Central memory CD8-positive, alpha-beta T cell (primary cell): ENCODE measurements around the gene PLA2G12A.
A peak's percentile ranks its signal among the peaks of the same experiment; 100 is the strongest.

Experiments used
- ATAC-seq: fragments of 150-1000 bp; cut with Tn5 transposase; replicated peaks from 2 replicates; pipeline ENCODE4 v1.10.0; 2022; ENCODE audit warnings: mild to moderate bottlenecking, moderate FRiP score, moderate number of reproducible peaks; ENCODE audit not compliant: poor library complexity, severe bottlenecking; ENCODE audit errors: extremely low read depth
- DNase-seq, 2 donors: peaks; one replicate each; pipeline ENCODE4 v3.0.0; 2021; ENCODE audit warnings: low spot score in 2 of 2
- H3K27ac Mint-ChIP-seq: one replicate; pipeline ENCODE4 v1.8.0; 2022; ENCODE audit warnings: low read depth, mild to moderate bottlenecking, moderate library complexity, mixed read lengths
- H3K27me3 Mint-ChIP-seq: one replicate; pipeline ENCODE4 v1.8.0; 2022; ENCODE audit warnings: mixed read lengths
- H3K36me3 Mint-ChIP-seq: one replicate; pipeline ENCODE4 v1.8.0; 2022; ENCODE audit warnings: mild to moderate bottlenecking, moderate library complexity, mixed read lengths; ENCODE audit not compliant: insufficient read depth
- H3K4me1 Mint-ChIP-seq: one replicate; pipeline ENCODE4 v1.8.0; 2022; ENCODE audit warnings: mixed read lengths
- H3K4me3 Mint-ChIP-seq: one replicate; pipeline ENCODE4 v1.8.0; 2022; ENCODE audit warnings: mild to moderate bottlenecking, moderate library complexity, mixed read lengths
- H3K9me3 Mint-ChIP-seq: one replicate; pipeline ENCODE4 v1.8.0; 2022; ENCODE audit warnings: mixed read lengths

Gene PLA2G12A

GRCh38 chr4:109729718-109730618, at the start of gene PLA2G12A:
PLA2G12A (minus strand) TSS chr4:109730070; CDS start chr4:109729809, 261 bp downstream.
- peaks cover 5% of the 10 kb centered on the region for H3K36me3 Mint-ChIP-seq
- H3K27ac Mint-ChIP-seq, result peak within 1 kb of the TSS; percentile 72
- H3K9me3 Mint-ChIP-seq, result no peaks in the 10 kb centered on the region

GRCh38 chr4:109764789-109765402, 35.0 kb upstream of the PLA2G12A start:
- Mint-ChIP-seq H3K4me1 (no peaks in the 10 kb centered on the region), H3K36me3 (no peaks in the 10 kb centered on the region), H3K27ac (no peak overlapping the region), H3K9me3 (no peaks in the 10 kb centered on the region), H3K4me3 (no peak overlapping the region), H3K27me3 (peaks cover 51% of the 10 kb centered on the region)
- ATAC-seq (no peak), DNase-seq (no peak)

More at GRCh38 chr4:109729718-109730618, at the start of gene PLA2G12A:
- Mint-ChIP-seq H3K4me1 (peaks cover 6% of the 10 kb centered on the region), H3K4me3 (peak within 1 kb of the TSS; percentile 80), H3K27me3 (no peaks in the 10 kb centered on the region)
- ATAC-seq (peak; percentile 84), DNase-seq (peak; percentile 65 to 73)

- H3K27ac Mint-ChIP-seq, result no peak overlapping the region
- H3K9me3 Mint-ChIP-seq, result no peaks in the 10 kb centered on the region
- no peak overlapping the region for H3K4me3 Mint-ChIP-seq
- H3K27me3 Mint-ChIP-seq, result peaks cover 46% of the 10 kb centered on the region
- DNase-seq (no peak), ATAC-seq (no peak)
- H3K4me1 Mint-ChIP-seq, result no peaks in the 10 kb centered on the region
- H3K36me3 Mint-ChIP-seq, result no peaks in the 10 kb centered on the region
These were observed 34.5 kb upstream of the PLA2G12A start for GRCh38 chr4:109764376-109764775.

GRCh38 chr4:109760682-109761081, 30.8 kb upstream of the PLA2G12A start:
- Mint-ChIP-seq H3K9me3 (no peaks in the 10 kb centered on the region), H3K4me1 (no peaks in the 10 kb centered on the region), H3K27ac (no peak overlapping the region), H3K36me3 (no peaks in the 10 kb centered on the region), H3K27me3 (peaks cover 33% of the 10 kb centered on the region), H3K4me3 (no peak overlapping the region)
- ATAC-seq (no peak), DNase-seq (no peak)

DNA sequence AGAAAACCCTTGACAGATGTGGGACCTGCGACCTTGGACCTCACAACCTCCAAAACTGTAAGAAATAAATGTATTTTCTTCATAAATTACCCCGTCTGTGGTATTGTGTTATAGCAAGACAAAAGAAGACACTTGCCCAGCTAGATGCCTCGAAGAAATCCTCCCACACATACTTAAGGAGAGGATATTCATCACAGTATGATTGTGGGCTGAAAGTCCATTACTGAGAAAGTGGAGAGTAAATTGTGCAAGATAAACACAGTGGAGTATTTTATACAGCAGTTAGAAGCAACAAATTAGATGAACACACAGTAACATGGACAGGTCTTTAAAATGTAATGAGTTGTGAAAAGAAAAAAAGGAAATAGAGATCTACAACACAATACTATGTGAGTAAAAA, 25.8 kb upstream of the PLA2G12A start:
- Mint-ChIP-seq H3K9me3 (no peaks in the 10 kb centered on the region), H3K36me3 (no peaks in the 10 kb centered on the region), H3K27me3 (no peaks in the 10 kb centered on the region), H3K27ac (no peak overlapping the region), H3K4me3 (no peak overlapping the region), H3K4me1 (no peaks in the 10 kb centered on the region)
- DNase-seq (no peak), ATAC-seq (no peak)

DNA sequence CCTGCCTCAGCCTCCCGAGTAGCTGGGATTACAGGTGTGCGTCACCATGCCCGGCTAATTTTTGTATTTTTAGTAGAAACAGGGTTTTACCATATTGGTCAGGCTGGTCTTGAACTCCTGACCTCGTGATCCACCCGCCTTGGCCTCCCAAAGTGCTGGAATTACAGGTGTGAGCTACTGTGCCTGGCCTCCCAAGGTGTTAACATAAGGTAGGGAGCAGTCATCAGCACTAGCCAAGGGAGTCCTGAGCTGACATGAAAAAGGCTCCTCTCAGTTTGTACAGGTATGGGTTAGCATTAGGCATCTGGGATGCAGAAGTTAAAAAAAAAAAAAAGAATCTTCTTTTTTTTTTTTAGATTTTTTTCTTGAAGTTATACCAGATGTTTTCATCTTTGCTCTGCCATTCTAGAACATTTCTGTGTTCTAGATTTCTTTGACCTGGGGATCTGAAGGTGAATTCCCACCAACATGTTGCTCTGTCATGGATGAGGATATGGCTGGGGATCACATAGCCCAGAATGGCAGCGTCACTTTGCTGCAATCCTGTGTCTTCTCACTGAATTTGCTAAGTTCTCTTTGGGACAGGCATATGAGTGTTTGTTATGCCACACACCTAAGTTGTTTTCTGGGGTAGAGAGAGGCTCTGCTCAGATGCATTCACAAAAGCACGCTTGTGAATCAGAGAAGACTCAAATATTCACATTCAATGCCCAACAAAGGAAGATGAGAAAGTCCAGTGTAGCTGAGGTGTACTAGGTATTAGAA, 24.4 kb upstream of the PLA2G12A start:
- Mint-ChIP-seq H3K9me3 (no peaks in the 10 kb centered on the region), H3K36me3 (no peaks in the 10 kb centered on the region), H3K27ac (no peak overlapping the region), H3K27me3 (no peaks in the 10 kb centered on the region), H3K4me3 (no peak overlapping the region), H3K4me1 (no peaks in the 10 kb centered on the region)
- DNase-seq, result no peak
- peak; percentile 43 for ATAC-seq

GRCh38 chr4:109752525-109752924, 22.7 kb upstream of the PLA2G12A start:
- no peak for ATAC-seq
- Mint-ChIP-seq H3K27me3 (no peaks in the 10 kb centered on the region), H3K9me3 (no peaks in the 10 kb centered on the region), H3K36me3 (no peaks in the 10 kb centered on the region), H3K4me1 (no peaks in the 10 kb centered on the region), H3K4me3 (no peak overlapping the region), H3K27ac (no peak overlapping the region)
- no peak for DNase-seq

- Mint-ChIP-seq H3K4me1 (no peaks in the 10 kb centered on the region), H3K4me3 (no peak overlapping the region), H3K27me3 (no peaks in the 10 kb centered on the region), H3K27ac (no peak overlapping the region), H3K36me3 (no peaks in the 10 kb centered on the region), H3K9me3 (no peaks in the 10 kb centered on the region)
- ATAC-seq, result no peak
- no peak for DNase-seq
These were observed 22.0 kb upstream of the PLA2G12A start for GRCh38 chr4:109751852-109752251.

DNA sequence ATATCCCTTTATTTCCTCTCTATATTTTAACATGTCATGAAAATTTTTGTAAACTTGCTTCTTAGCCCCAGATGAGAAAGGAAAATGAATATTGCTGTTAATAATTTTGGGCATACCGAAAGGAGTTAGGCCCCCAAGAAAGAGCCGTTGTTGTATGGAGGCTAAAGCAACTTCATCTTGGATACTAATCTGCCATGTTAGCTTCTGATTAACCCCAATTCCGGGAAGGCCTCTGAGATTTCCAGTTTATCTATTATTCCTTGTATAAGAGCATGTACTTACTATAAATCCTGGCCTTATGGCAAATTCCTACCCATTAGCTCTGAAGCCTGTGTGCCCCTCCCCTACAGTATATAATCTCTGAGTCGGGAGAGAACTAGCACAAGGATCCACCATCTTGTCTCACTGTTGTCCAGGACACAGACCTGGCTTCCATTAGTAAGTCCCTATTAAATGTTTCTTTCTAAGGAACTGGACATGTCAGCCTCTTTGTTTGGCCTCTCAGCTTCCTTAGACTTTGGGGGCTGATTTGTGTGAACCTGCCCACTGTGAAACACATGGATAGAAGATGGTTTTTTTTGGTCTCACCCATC, 20.9 kb upstream of the PLA2G12A start:
- ATAC-seq, result no peak
- Mint-ChIP-seq H3K4me3 (no peak overlapping the region), H3K9me3 (no peaks in the 10 kb centered on the region), H3K27ac (no peak overlapping the region), H3K27me3 (no peaks in the 10 kb centered on the region), H3K4me1 (no peaks in the 10 kb centered on the region), H3K36me3 (no peaks in the 10 kb centered on the region)
- DNase-seq, result no peak

DNA sequence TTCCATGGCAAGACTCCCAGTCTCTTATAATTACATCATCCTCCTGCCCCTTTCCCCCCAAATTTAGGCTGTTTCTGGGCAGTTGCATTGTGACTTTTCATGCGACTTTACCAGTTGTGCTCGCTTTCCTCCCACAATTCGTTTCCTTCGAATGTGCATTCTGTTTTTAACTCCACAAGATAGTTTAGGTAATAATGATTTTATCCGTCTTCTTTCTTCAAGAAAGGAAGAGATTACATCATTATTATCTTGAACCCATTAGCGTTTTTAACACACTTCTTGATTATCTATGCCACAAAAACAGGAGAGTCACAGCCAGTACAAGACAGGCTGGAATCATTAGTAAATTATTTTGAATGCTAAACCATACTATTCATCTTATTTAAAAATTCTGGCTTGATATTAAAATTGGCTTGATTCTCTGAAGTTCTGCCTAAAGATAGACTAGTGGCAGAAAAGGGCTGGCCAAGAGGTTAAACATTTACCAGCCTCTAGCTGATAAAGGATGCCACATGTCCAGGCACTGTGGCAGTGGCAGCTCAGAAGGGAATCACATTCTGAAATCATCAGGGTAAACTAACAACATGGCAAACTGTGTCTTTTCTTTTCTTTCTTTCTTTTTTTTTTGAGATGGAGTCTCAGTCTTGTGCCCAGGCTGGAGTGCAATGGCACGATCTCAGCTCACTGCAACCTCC, 19.7 kb upstream of the PLA2G12A start:
- Mint-ChIP-seq H3K27ac (no peak overlapping the region), H3K4me1 (no peaks in the 10 kb centered on the region), H3K36me3 (no peaks in the 10 kb centered on the region), H3K4me3 (no peak overlapping the region), H3K27me3 (no peaks in the 10 kb centered on the region), H3K9me3 (no peaks in the 10 kb centered on the region)
- ATAC-seq, result no peak
- DNase-seq, result no peak

- no peak for DNase-seq
- no peak for ATAC-seq
- H3K27ac Mint-ChIP-seq, result no peak overlapping the region
- H3K4me3 Mint-ChIP-seq, result no peak overlapping the region
- H3K27me3 Mint-ChIP-seq, result no peaks in the 10 kb centered on the region
- H3K36me3 Mint-ChIP-seq, result no peaks in the 10 kb centered on the region
- H3K4me1 Mint-ChIP-seq, result no peaks in the 10 kb centered on the region
- no peaks in the 10 kb centered on the region for H3K9me3 Mint-ChIP-seq
These were observed 18.2 kb upstream of the PLA2G12A start for GRCh38 chr4:109748114-109748513.

- Mint-ChIP-seq H3K4me1 (no peaks in the 10 kb centered on the region), H3K36me3 (no peaks in the 10 kb centered on the region), H3K27me3 (no peaks in the 10 kb centered on the region), H3K9me3 (no peaks in the 10 kb centered on the region), H3K4me3 (no peak overlapping the region), H3K27ac (no peak overlapping the region)
- no peak for ATAC-seq
- no peak for DNase-seq
These were observed 16.9 kb upstream of the PLA2G12A start for GRCh38 chr4:109746728-109747127.
